SK-N-SH (cell line): ENCODE results near the gene AKT2. TPM values are rescaled to one million over a fixed set of nuclear protein-coding genes. Genes with fewer than 3 reads are reported as not detected.

ENCODE experiments used
- CTCF ChIA-PET: fragments of 300-600, 350-600 bp; formaldehyde crosslinking; extraction: SDS; loops from one replicate; lab custom pipeline; 2021; lab: Yijun Ruan, JAX
- POLR2A ChIA-PET: fragments of 350-600 bp; sonication (Branson Sonifier 250); formaldehyde crosslinking; extraction: SDS; loops from one replicate; lab custom pipeline; 2020; ENCODE audit warnings: antibody characterized with exemption, inconsistent platforms; lab: Yijun Ruan, JAX
- DNase-seq: peaks from one replicate; pipeline ENCODE4 v3.0.0; 2012
- H2AFZ ChIP-seq: fragments of 200-600 bp; sonication (generic); 2 replicates; pipeline ENCODE4 v1.8.1; 2016; ENCODE audit warnings: antibody characterized with exemption, mild to moderate bottlenecking, low read depth
- H3F3A ChIP-seq: fragments of 200-600 bp; sonication (generic); replicated peaks from 2 replicates; pipeline ENCODE3; 2016; ENCODE audit warnings: antibody characterized with exemption, mild to moderate bottlenecking; ENCODE audit not compliant: insufficient read depth
- H3K27ac ChIP-seq, 2 experiments: fragments of 200-500 bp in 1 of 2; fragments of 200-600 bp in 1 of 2; sonication (Bioruptor generic) in 1 of 2; sonication (generic), shearing (Covaris generic) in 1 of 2; 2 replicates each; pipeline versions ENCODE4 v1.5.1 to v1.6.1; 2014 to 2016; ENCODE audit warnings: low read depth in 2 of 2, inconsistent platforms in 1 of 2, low read length in 1 of 2, mild to moderate bottlenecking in 1 of 2, mixed read lengths in 1 of 2
- H3K27me3 ChIP-seq: fragments of 200-600 bp; sonication (generic), shearing (Covaris generic); 2 replicates; pipeline ENCODE4 v1.6.1; 2016; ENCODE audit warnings: mixed run types; ENCODE audit not compliant: insufficient read depth
- H3K36me3 ChIP-seq, 2 experiments: fragments of 200-500 bp in 1 of 2; fragments of 200-600 bp in 1 of 2; sonication (Bioruptor generic) in 1 of 2; sonication (generic) in 1 of 2; replicated peaks in 1 of 2; 2 replicates each; pipeline versions ENCODE3 to v1.5.1; 2014 to 2016; ENCODE audit warnings: low read length in 1 of 2, mild to moderate bottlenecking in 1 of 2; ENCODE audit not compliant: insufficient read depth in 2 of 2, control insufficient read depth in 1 of 2
- H3K4me1 ChIP-seq, 2 experiments: fragments of 200-500 bp in 1 of 2; fragments of 200-600 bp in 1 of 2; sonication (Bioruptor generic) in 1 of 2; sonication (generic), shearing (Covaris generic) in 1 of 2; 2 replicates each; pipeline versions ENCODE4 v1.5.1 to v1.6.1; 2014 to 2016; ENCODE audit warnings: low read depth in 1 of 2, low read length in 1 of 2, mixed run types in 1 of 2; ENCODE audit not compliant: insufficient read depth in 2 of 2, control insufficient read depth in 1 of 2
- H3K4me2 ChIP-seq: fragments of 200-600 bp; sonication (generic), shearing (Covaris generic); 2 replicates; pipeline ENCODE4 v1.6.1; 2017; ENCODE audit warnings: mixed run types
- H3K4me3 ChIP-seq, 2 experiments: fragments of 200-500 bp in 1 of 2; fragments of 200-600 bp in 1 of 2; sonication (Bioruptor generic) in 1 of 2; sonication (generic), shearing (Covaris generic) in 1 of 2; 2 replicates each; pipeline versions ENCODE4 v1.5.1 to v1.8.1; 2014 to 2016; ENCODE audit warnings: low read depth in 2 of 2, inconsistent platforms in 1 of 2, low read length in 1 of 2, mild to moderate bottlenecking in 1 of 2, mixed read lengths in 1 of 2, moderate library complexity in 1 of 2
- H3K79me2 ChIP-seq: fragments of 200-600 bp; sonication (generic); 2 replicates; pipeline ENCODE4 v1.8.1; 2017; ENCODE audit warnings: mild to moderate bottlenecking; ENCODE audit not compliant: insufficient read depth
- H3K9ac ChIP-seq: fragments of 200-600 bp; sonication (generic); 2 replicates; pipeline ENCODE4 v1.6.1; 2017; ENCODE audit warnings: mixed run types
- H3K9me2 ChIP-seq: fragments of 200-600 bp; sonication (generic); 2 replicates; pipeline ENCODE4 v1.6.1; 2017; ENCODE audit warnings: mixed run types
- H3K9me3 ChIP-seq: fragments of 200-600 bp; sonication (generic); 2 replicates; pipeline ENCODE4 v1.6.1; 2017; ENCODE audit warnings: mixed run types, mild to moderate bottlenecking, moderate library complexity
- H4K20me1 ChIP-seq: fragments of 200-600 bp; sonication (generic); 2 replicates; pipeline ENCODE4 v1.6.1; 2017; ENCODE audit warnings: mild to moderate bottlenecking, mixed run types; ENCODE audit not compliant: insufficient read depth
- CTCF ChIP-seq: fragments of 200-600 bp; sonication (generic); IDR thresholded peaks from 2 replicates; pipeline ENCODE4 v1.6.1; 2017; ENCODE audit warnings: antibody characterized with exemption, mild to moderate bottlenecking, moderate library complexity
- GATA2 ChIP-seq: sonication (generic); formaldehyde crosslinking; IDR thresholded peaks from 2 replicates; pipeline ENCODE4 v1.5.0; 2020; ENCODE audit warnings: mild to moderate bottlenecking, missing genetic modification reagents
- RCOR1 ChIP-seq: fragments of 150-350 bp; IDR thresholded peaks from 2 replicates; pipeline ENCODE4 v1.6.1; 2017; ENCODE audit warnings: antibody characterized with exemption, low read length
- SMC3 ChIP-seq: IDR thresholded peaks from 2 replicates; pipeline ENCODE4 v1.6.1; 2012; ENCODE audit warnings: low read depth, low read length, improper control_type of control experiment
- WGBS: methylation state at CpG from one replicate; pipeline ENCODE4 v1.1.6; 2017; ENCODE audit warnings: low lambda C conversion rate; 5-methylcytosine and 5-hydroxymethylcytosine counted together
- polyA plus RNA-seq, 3 experiments: library from polyadenylated mRNA; depleted of rRNA; stranded (reverse); fragments of >200 nt; gene quantifications; 2 replicates each; pipeline ENCODE4 v1.2.3, GENCODE V29; 2012
- TF ChIP-seq, protein P1 (sequence below): IDR thresholded peaks from 2 replicates; pipeline ENCODE4; 2012
- TF ChIP-seq, protein P2 (sequence below): IDR thresholded peaks from 2 replicates; pipeline ENCODE4 v1.6.1; 2012; ENCODE audit warnings: mild to moderate bottlenecking, low read depth, low read length, moderate library complexity

Gene AKT2
- polyA plus RNA-seq, 1 of the 3 experiments (the other 2 are of a cell fraction): 99.8 TPM

DNA sequence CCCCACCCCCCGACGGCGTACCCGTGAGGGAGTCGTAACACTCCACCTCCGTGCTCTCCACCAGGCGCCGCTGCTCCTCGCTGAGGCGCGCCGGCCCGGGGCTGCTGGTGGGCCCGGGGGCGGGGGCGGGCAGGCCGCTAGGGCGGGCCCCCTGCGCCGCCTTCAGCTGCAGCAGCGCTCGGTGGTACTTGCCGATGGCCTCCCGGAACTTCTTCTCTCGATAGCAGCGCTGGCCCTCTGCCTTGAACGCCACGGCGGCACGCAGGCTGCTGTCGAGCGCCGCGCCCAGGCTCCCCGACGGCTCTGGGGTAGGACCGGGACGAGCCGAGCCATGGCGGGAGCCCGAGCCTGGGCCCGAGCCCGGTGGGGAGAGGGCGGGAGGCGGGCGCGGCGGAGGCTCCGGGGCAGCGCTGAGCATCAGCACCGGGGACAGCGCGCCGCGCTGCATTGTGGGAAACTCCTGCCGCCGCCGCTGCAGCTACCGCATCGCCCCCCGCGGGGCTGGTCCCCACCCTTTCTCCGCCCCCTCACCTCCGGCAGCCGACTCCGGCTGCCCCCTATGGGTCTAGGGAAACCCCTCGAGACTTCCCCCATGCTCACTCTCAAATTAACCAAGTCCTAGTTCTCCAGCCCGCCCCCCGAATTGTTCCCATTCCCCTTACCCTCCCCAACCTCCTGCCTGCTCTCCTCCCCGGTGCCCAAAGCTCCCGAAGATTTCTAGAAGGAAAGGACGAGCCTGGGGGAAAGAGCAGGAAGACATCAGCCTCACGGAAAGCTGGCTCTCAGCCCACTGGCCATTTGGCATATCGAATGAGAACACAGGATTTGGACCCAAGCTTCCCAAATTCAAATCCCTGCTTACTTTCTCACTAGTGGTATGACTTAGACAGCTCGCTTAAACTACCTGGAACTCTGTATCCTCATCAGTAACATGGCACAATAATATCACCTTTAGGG lies 66.9 kb downstream of the AKT2 start, which contains the start of gene TTC9B:
TSS of gene TTC9B (minus strand) at position 451 of the 957 bp plus-strand sequence. CDS start at position 448, 3 bp downstream.
- DNase-seq: peak; percentile 95
- no peaks in the 10 kb centered on the region for H3K9me2 ChIP-seq
- ChIA-PET CTCF (interaction anchor here (0.6 to 5.6 kb wide), 40 partner anchors 9 to 467 kb away, joined by 3 to 41 read pairs (median 4); partner anchors contain the start of genes CCNP, FBL, MAP3K10 and SERTAD3), POLR2A (interaction anchor here (0.7 to 1.5 kb wide), 2 partner anchors 27 to 284 kb away, joined by 3 to 6 read pairs; partner anchors contain the start of gene MAP3K10)
- H3K4me2 ChIP-seq: peak within 1 kb of the TSS; percentile 74
- no peaks in the 10 kb centered on the region for H3K36me3 ChIP-seq
- TF ChIP-seq CTCF (no peak), SMC3 (no peak), GATA2 (CRISPR knock-in tag) (no peak), RCOR1 (peak; percentile 81)
- TF ChIP-seq, protein P1, sequence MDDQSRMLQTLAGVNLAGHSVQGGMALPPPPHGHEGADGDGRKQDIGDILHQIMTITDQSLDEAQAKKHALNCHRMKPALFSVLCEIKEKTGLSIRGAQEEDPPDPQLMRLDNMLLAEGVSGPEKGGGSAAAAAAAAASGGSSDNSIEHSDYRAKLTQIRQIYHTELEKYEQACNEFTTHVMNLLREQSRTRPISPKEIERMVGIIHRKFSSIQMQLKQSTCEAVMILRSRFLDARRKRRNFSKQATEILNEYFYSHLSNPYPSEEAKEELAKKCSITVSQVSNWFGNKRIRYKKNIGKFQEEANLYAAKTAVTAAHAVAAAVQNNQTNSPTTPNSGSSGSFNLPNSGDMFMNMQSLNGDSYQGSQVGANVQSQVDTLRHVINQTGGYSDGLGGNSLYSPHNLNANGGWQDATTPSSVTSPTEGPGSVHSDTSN: no peak
- TF ChIP-seq, protein P2, sequence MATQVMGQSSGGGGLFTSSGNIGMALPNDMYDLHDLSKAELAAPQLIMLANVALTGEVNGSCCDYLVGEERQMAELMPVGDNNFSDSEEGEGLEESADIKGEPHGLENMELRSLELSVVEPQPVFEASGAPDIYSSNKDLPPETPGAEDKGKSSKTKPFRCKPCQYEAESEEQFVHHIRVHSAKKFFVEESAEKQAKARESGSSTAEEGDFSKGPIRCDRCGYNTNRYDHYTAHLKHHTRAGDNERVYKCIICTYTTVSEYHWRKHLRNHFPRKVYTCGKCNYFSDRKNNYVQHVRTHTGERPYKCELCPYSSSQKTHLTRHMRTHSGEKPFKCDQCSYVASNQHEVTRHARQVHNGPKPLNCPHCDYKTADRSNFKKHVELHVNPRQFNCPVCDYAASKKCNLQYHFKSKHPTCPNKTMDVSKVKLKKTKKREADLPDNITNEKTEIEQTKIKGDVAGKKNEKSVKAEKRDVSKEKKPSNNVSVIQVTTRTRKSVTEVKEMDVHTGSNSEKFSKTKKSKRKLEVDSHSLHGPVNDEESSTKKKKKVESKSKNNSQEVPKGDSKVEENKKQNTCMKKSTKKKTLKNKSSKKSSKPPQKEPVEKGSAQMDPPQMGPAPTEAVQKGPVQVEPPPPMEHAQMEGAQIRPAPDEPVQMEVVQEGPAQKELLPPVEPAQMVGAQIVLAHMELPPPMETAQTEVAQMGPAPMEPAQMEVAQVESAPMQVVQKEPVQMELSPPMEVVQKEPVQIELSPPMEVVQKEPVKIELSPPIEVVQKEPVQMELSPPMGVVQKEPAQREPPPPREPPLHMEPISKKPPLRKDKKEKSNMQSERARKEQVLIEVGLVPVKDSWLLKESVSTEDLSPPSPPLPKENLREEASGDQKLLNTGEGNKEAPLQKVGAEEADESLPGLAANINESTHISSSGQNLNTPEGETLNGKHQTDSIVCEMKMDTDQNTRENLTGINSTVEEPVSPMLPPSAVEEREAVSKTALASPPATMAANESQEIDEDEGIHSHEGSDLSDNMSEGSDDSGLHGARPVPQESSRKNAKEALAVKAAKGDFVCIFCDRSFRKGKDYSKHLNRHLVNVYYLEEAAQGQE: peak; percentile 99
- TF ChIP-seq, all 33 proteins: peak for 2
- Histone ChIP-seq H3K79me2 (no peaks in the 10 kb centered on the region), H4K20me1 (no peaks in the 10 kb centered on the region), H3K4me3 (peak within 1 kb of the TSS; percentile 44; a peak in 3 of 4 replicates), H3K9me3 (no peaks in the 10 kb centered on the region), H3K9ac (no peak within 1 kb of the TSS), H3F3A (peaks cover 14% of the 10 kb centered on the region), H2AFZ (no peak within 1 kb of the TSS), H3K27ac (peak within 1 kb of the TSS; percentile 58 to 61; a peak in 2 of 4 replicates), H3K27me3 (no peaks in the 10 kb centered on the region), H3K4me1 (no peaks in the 10 kb centered on the region; a peak in 1 of 4 replicates)
- 8% methylated on average over 34 of the region's 75 CpGs for WGBS
